Measurements from ENCODE around the gene CRABP2. TPM values are rescaled to one million over a fixed set of nuclear protein-coding genes. Genes with fewer than 3 reads are reported as not detected.

CRABP2 gene
- total RNA-seq, 4 donors from 2014 or later = 2.4 to 16.5 (median 4.0) TPM

DNA sequence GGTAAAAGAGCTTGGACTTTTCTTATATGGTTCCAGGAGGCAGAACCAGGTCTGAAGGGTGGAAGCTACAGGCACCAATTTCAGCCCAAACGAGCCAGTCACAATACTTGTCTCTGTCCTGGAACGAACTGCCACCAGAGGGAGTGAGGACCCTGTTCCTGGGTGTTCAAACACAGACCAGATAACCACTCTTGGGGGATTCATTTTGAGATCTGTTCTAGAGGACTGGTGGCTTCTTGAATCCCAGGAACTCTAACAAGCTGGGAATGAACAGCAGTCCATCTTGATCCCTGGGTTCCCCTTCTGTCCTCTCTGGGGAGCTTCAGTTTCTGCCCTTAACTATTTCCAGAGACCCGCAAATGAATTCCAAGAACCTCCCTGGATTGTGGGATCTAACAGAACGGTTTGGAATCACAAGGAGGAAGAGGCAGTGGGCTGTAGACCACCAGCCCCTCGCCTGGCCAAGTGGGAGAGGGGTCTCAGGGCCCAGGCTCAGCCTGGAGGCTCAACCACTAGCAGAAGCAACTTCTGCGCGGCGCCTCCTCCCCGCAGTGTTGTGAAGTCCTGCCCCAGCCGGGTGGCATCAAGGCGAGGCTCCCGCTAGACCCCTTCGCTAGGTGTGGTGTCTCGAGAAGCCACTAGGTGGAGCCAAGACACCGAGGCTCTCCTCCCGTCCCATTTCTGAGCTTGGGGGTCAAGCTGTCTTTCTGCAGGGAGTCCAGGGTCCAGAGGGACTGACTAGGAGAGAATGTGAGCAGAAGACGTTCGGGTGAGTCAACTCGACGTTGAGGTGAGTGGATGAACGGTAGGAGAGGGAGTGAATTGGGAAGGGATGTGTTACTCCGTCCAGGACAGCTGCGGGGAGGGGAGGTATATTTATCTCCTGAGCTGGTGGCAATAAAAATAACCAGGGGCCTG lies 16.1 kb downstream of the CRABP2 start:
- TF ChIP-seq CTCF (IDR thresholded peaks at IDR 0.05; ENCODE audit: low read depth) = no peak

- TF ChIP-seq CTCF (IDR thresholded peaks at IDR 0.05; ENCODE audit: low read depth) = no peak
Observed at GRCh38 chr1:156684227-156684782, 21.1 kb downstream of the CRABP2 start.

DNA sequence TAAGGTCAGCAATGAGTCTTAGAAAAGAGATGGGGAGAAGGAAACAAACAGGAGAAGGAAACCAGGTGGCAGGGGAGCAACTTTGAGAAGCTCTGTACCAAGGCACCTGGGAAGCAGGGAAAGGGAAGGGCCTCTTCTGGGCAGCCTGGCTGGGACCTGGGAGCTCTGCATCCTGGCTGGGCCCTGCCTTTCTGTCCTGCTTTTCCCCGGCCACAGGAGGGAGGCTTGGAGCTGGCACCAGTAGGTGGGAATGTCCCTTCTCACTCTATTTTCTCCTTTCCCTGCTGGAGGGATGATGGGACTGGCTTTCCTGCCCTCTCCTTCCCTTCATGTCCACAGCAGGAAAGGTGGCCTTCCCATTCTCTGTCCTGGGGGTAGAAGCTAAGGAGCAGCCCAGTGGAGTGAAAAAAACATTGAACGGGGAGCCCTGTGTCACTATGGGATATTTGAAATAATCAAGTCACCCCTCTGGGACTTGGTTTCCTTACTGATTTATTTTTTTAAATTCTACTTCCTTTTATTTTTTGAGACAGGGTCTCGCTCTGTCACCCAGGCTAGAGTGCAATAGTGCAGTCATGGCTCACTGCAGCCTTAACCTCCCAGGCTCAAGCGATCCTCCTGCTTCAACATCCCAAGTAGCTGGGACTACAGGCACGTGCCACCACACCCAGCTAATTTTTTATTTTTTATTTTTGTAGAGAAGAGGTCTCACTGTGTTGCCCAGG lies 23.1 kb downstream of the CRABP2 start:
- no peak for TF ChIP-seq CTCF (IDR thresholded peaks at IDR 0.05; ENCODE audit: low read depth)

DNA sequence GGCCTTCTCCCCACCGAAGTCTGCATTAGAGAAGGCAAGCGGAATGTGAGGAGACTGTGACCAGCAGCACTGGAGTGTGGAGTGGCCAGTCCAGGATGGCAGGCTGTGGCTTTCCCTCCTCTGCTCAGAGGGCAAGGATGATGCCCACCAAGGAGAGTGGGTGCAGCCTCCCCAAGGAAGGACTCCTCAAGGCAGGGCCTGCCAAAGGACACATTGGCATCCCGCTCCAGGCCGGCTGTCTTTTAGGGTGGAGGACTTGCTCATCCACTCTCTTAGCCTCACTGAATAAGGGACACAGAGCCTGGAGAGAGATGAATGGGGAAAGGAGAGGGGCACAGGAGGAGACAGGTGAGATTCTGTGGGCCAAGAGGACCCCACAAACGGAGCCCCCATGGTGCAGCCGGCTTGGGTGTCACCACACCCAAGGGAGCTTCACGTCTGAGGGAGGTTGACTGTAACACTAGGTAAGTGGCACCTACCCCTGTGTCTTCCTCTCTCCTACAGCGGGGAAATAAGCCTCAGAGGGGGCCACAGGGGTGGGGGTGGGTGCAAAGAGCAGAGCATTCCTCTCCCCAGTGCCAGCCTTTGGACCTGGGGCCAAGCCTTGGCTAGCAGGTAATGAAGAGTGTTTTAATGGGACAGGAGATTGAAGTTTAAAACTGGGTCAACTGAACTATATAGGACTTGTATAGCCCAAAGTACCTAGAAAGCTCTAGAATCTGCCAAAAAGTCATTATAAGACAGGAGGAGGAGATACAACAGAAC lies 24.0 kb downstream of the CRABP2 start:
- no peak for TF ChIP-seq CTCF (IDR thresholded peaks at IDR 0.05; ENCODE audit: low read depth)

GRCh38 chr1:156680056-156680455 lies 25.3 kb downstream of the CRABP2 start:
- TF ChIP-seq CTCF (IDR thresholded peaks at IDR 0.05; ENCODE audit: low read depth) = no peak

DNA sequence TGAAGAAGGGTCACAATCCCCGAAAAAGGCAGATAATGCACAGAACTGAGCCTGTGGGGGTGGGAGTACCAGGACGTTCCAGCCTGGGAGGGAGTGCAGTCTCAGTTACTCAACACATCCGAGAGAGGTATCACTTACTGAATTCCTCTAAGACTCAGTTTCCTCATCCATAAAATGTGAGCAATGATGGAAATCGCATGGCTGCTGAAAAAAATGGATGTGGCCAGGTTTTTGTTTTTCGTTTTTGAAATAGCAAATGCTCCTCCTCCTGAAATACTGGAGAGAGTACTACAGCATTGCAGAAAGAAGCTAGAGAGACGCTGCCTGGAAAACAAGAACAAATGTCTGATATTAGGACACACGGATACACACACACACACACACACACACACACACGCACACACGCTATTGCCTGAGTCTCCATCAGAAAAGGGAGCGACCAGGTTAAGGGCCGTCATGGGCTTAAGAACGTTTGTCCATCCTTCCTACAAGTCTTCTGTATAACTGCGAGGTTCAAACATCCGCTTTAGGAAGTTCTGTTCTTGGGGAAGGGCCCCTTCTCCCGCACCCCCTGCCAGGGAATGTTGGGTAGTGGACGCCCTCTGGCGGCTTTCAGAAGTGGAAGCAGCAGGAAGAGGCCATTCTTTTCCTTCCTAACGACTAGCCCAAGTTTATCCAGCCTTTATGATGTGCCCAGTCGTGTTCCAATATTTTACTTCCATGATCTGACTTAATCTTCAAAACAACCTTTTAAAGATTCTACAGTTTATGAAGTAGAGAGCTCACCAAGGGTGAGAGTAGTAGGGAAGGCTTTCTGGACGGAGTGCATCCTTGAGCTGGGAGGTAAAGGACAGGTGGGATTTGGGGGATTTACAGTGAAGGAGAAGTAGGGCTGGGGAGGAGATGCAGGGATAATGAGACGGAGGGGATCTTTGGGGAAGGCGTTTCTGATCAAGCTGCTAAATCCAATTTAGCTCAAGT lies 27.5 kb downstream of the CRABP2 start:
- no peak for TF ChIP-seq CTCF (IDR thresholded peaks at IDR 0.05; ENCODE audit: low read depth)

All from subcutaneous adipose tissue (tissue), 4 donors.